Measurements from ENCODE around the gene ZSCAN10. TPM values are rescaled to one million over a fixed set of nuclear protein-coding genes. Genes with fewer than 3 reads are reported as not detected.
"Not testable (repeated sequence)": the region's sequence is repeated elsewhere in the genome, so short reads cannot be mapped to it uniquely, and the experiment has no call there.

Gene ZSCAN10
- total RNA-seq, 1 experiment from 2014 or later = not detected

DNA sequence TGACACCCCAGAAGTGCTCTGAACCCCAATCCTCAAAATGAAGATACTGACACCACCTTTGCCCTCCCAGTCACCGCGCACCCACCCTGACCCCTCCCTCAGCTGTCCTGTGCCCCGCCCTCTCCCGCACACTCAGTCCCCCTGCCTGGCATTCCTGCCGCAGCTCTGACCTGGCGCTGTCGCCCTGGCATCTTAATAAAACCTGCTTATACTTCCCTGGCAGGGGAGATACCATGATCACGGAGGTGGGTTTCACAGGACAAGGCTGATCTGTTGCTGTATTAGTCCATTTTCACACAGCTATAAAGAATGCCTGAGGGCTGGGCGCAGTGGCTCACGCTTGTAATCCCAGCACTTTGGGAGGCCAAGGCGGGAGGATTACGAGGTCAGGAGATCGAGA is 17.1 kb downstream of the ZSCAN10 start:
- H3K36me3 ChIP-seq (ENCODE audit: low read depth, low read length); H3K4me1 ChIP-seq (ENCODE audit: insufficient read depth, low read length); H3K27ac ChIP-seq (ENCODE audit: low read length); BruUV-seq (replicated peaks); H3K27me3 ChIP-seq (ENCODE audit: low read length); H3K4me3 ChIP-seq (ENCODE audit: low read length); POLR2A ChIA-PET (ENCODE audit: unreplicated experiment); ATAC-seq; H2AFZ ChIP-seq (ENCODE audit: low read length); H3K4me2 ChIP-seq (ENCODE audit: low read length); H3K9me2 ChIP-seq (replicated peaks; ENCODE audit: low read length); intact Hi-C loops (cut with micrococcal nuclease); DNase-seq; H3K79me2 ChIP-seq (ENCODE audit: low read length); H3K9me3 ChIP-seq (ENCODE audit: low read length); H3F3A ChIP-seq (ENCODE audit: low read length, unreplicated experiment); H3K9ac ChIP-seq (ENCODE audit: low read length); H4K20me1 ChIP-seq (ENCODE audit: low read length): not testable (repeated sequence)
- CTCF ChIA-PET = interaction anchor here (0.6 kb wide), 1 partner anchor 185 kb away, joined by 3 read pairs; no protein-coding TSS in a partner anchor

- Histone ChIP-seq H2AFZ (ENCODE audit: low read length) (no peak overlapping the region), H3K9ac (ENCODE audit: low read length) (no peak overlapping the region), H3K36me3 (ENCODE audit: low read depth, low read length) (no peaks in the 10 kb centered on the region), H3K4me1 (ENCODE audit: insufficient read depth, low read length) (no peaks in the 10 kb centered on the region), H3K27ac (ENCODE audit: low read length) (no peak overlapping the region), H3K4me2 (ENCODE audit: low read length) (no peak overlapping the region), H3K4me3 (ENCODE audit: low read length) (no peak overlapping the region), H4K20me1 (ENCODE audit: low read length) (no peaks in the 10 kb centered on the region), H3K79me2 (ENCODE audit: low read length) (no peaks in the 10 kb centered on the region), H3K9me3 (ENCODE audit: low read length) (no peaks in the 10 kb centered on the region), H3K9me2 (replicated peaks; ENCODE audit: low read length) (no peaks in the 10 kb centered on the region), H3F3A (ENCODE audit: low read length, unreplicated experiment) (no peaks in the 10 kb centered on the region), H3K27me3 (ENCODE audit: low read length) (no peaks in the 10 kb centered on the region)
- ChIA-PET POLR2A (ENCODE audit: unreplicated experiment) (no interaction called here), CTCF (no interaction called here)
- no peak for DNase-seq
- TF ChIP-seq EZH2phosphoT487 (IDR thresholded peaks at IDR 0.05; ENCODE audit: borderline replicate concordance, low read length) = no peak
- TF ChIP-seq, protein P1, sequence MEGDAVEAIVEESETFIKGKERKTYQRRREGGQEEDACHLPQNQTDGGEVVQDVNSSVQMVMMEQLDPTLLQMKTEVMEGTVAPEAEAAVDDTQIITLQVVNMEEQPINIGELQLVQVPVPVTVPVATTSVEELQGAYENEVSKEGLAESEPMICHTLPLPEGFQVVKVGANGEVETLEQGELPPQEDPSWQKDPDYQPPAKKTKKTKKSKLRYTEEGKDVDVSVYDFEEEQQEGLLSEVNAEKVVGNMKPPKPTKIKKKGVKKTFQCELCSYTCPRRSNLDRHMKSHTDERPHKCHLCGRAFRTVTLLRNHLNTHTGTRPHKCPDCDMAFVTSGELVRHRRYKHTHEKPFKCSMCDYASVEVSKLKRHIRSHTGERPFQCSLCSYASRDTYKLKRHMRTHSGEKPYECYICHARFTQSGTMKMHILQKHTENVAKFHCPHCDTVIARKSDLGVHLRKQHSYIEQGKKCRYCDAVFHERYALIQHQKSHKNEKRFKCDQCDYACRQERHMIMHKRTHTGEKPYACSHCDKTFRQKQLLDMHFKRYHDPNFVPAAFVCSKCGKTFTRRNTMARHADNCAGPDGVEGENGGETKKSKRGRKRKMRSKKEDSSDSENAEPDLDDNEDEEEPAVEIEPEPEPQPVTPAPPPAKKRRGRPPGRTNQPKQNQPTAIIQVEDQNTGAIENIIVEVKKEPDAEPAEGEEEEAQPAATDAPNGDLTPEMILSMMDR (conservative IDR thresholded peaks at IDR 0.05; ENCODE audit: low read depth, low read length) = no peak
- TF ChIP-seq EZH2 (IDR thresholded peaks at IDR 0.05; ENCODE audit: low read length, unreplicated experiment) = no peak
- intact Hi-C loops (cut with micrococcal nuclease) = no loop called here
- no peak for ATAC-seq
- BruUV-seq (replicated peaks) = no TSS peak
These were observed 19.1 kb downstream of the ZSCAN10 start for GRCh38 chr16:3080024-3080423.

DNA sequence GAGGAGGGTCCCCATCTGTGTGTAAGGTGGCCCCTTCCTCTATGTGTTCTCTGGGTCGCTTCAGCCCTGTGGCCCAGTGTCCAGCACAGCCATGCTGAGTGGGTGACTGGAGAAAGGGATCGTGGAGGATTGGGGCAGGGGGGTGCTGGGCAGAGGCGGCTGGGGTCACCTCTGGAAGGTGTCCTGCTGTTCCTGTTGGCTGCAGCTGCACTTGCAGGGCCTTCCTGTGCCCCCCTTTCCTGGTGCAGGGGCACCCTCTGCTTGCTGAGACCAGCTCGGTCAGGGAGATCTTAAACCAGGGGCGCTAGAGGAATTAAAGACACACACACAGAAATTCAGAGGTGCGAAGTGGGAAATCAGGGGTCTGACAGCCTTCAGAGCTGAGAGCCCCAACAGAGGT is 22.5 kb downstream of the ZSCAN10 start:
- Histone ChIP-seq H3K9ac (ENCODE audit: low read length) (no peak overlapping the region), H3K36me3 (ENCODE audit: low read depth, low read length) (no peaks in the 10 kb centered on the region), H3K4me1 (ENCODE audit: insufficient read depth, low read length) (no peaks in the 10 kb centered on the region), H3K27ac (ENCODE audit: low read length) (no peak overlapping the region), H3K4me3 (ENCODE audit: low read length) (no peak overlapping the region), H3K27me3 (ENCODE audit: low read length) (no peaks in the 10 kb centered on the region), H4K20me1 (ENCODE audit: low read length) (no peaks in the 10 kb centered on the region), H3K9me2 (replicated peaks; ENCODE audit: low read length) (no peaks in the 10 kb centered on the region), H3K79me2 (ENCODE audit: low read length) (no peaks in the 10 kb centered on the region), H3K9me3 (ENCODE audit: low read length) (no peaks in the 10 kb centered on the region), H3K4me2 (ENCODE audit: low read length) (no peak overlapping the region), H3F3A (ENCODE audit: low read length, unreplicated experiment) (no peaks in the 10 kb centered on the region), H2AFZ (ENCODE audit: low read length) (no peak overlapping the region)
- POLR2A ChIA-PET (ENCODE audit: unreplicated experiment) = no interaction called here
- TF ChIP-seq EZH2 (IDR thresholded peaks at IDR 0.05; ENCODE audit: low read length, unreplicated experiment) = no peak
- TF ChIP-seq, protein P1 (conservative IDR thresholded peaks at IDR 0.05; ENCODE audit: low read depth, low read length) = no peak
- TF ChIP-seq EZH2phosphoT487 (IDR thresholded peaks at IDR 0.05; ENCODE audit: borderline replicate concordance, low read length) = no peak
- ATAC-seq = no peak
- DNase-seq = no peak
- intact Hi-C loops (cut with micrococcal nuclease) = no loop called here
- CTCF ChIA-PET = no interaction called here
- no TSS peak for BruUV-seq (replicated peaks)

GRCh38 chr16:3075946-3076345 is 23.1 kb downstream of the ZSCAN10 start:
- H3K27ac ChIP-seq (ENCODE audit: low read length); intact Hi-C loops (cut with micrococcal nuclease); H3K4me2 ChIP-seq (ENCODE audit: low read length); H3K36me3 ChIP-seq (ENCODE audit: low read depth, low read length); H3K9me3 ChIP-seq (ENCODE audit: low read length); H4K20me1 ChIP-seq (ENCODE audit: low read length); H3K9me2 ChIP-seq (replicated peaks; ENCODE audit: low read length); H3K4me3 ChIP-seq (ENCODE audit: low read length); H3F3A ChIP-seq (ENCODE audit: low read length, unreplicated experiment); BruUV-seq (replicated peaks); H3K27me3 ChIP-seq (ENCODE audit: low read length); CTCF ChIA-PET; H3K4me1 ChIP-seq (ENCODE audit: insufficient read depth, low read length); H2AFZ ChIP-seq (ENCODE audit: low read length); H3K9ac ChIP-seq (ENCODE audit: low read length); DNase-seq; ATAC-seq; H3K79me2 ChIP-seq (ENCODE audit: low read length): not testable (repeated sequence)
- POLR2A ChIA-PET (ENCODE audit: unreplicated experiment) = interaction anchor here (0.6 kb wide), 1 partner anchor 28 kb away, joined by 17 read pairs; no protein-coding TSS in a partner anchor

Data from PC-3 (cell line).